H1 (cell line): ENCODE data around the gene DPP10. TPM values are rescaled to one million over a fixed set of nuclear protein-coding genes. Genes with fewer than 3 reads are reported as not detected.

ENCODE experiments used
- SP1 ChIP-seq: IDR thresholded peaks from 2 replicates; pipeline ENCODE4 v1.6.1; 2011; ENCODE audit warnings: low read depth, low read length
- SUZ12 ChIP-seq: fragments of 200-600 bp; sonication (generic); IDR thresholded peaks from 2 replicates; pipeline ENCODE4 v1.6.1; 2012; ENCODE audit warnings: mild to moderate bottlenecking, inconsistent platforms, low read length, moderate library complexity, mixed read lengths
- polyA plus RNA-seq, 7 experiments: library from polyadenylated mRNA; depleted of rRNA in 3 of 7; stranded (reverse) in 5 of 7; unstranded in 2 of 7; fragments of >200 nt in 5 of 7; fragments of 200-250 nt in 2 of 7; gene quantifications; 1 replicate in 5 of 7; 2 replicates in 1 of 7; 4 replicates in 1 of 7; pipeline versions ENCODE4 v1.2.1 to v1.2.3, GENCODE V29; 2011 to 2013; ENCODE audit warnings: missing spikeins in 2 of 7, mixed read lengths in 2 of 7
- total RNA-seq: library from RNA; stranded (reverse); fragmentation: NEBNext Ultra II Directional; extraction: Animal tissue kit (Norgen Biotek cat#: 25700); gene quantifications from 2 replicates; pipeline ENCODE4 v1.2.1, GENCODE V29; 2021

Gene DPP10
- total and polyA plus RNA-seq, 2 of the 8 experiments (the other 6 are each of a cell fraction or from before 2014, with no cell fraction given) = 3.3 to 7.2 TPM

GRCh38 chr2:115171751-115172150 lies 729.3 kb downstream of the DPP10 start (continued):
- TF ChIP-seq SUZ12 = no peak
- no peak for TF ChIP-seq SP1
